Panc1 (cell line): ENCODE results near the gene LONP1. TPM values are rescaled to one million over a fixed set of nuclear protein-coding genes. Genes with fewer than 3 reads are reported as not detected.

ENCODE experiments used
- ATAC-seq: fragments of 200-7000 bp; cut with Tn5 transposase; 2 replicates; pipeline ENCODE4 v1.9.1; 2020; ENCODE audit warnings: mild to moderate bottlenecking, moderate library complexity
- BruUV-seq: library from RNA; stranded (reverse); fragments of 400-500 nt; replicated peaks from 2 replicates; lab custom pipeline; 2021; lab: Mats Ljungman, UMichigan
- CTCF ChIA-PET: fragments of 300-600 bp; sonication (Branson Sonifier 250); formaldehyde crosslinking; loops from one replicate; lab custom pipeline; 2022; ENCODE audit warnings: antibody characterized with exemption; lab: Charles Lee
- POLR2A ChIA-PET: fragments of 300-600 bp; sonication (Branson Sonifier 250); formaldehyde crosslinking; loops from one replicate; lab custom pipeline; 2022; ENCODE audit warnings: antibody characterized with exemption; lab: Charles Lee
- DNase-seq: peaks from one replicate; pipeline ENCODE4 v3.0.0-alpha.2; 2010; ENCODE audit warnings: low read depth, low spot score
- H3K27ac ChIP-seq: 2 replicates; pipeline ENCODE4 v1.5.1; 2011; ENCODE audit warnings: mild to moderate bottlenecking, low read length, inconsistent platforms
- H3K27me3 ChIP-seq: fragments of 200-500 bp; sonication (Bioruptor generic); 2 replicates; pipeline ENCODE4 v1.6.0; 2014; ENCODE audit warnings: low read length, inconsistent platforms; ENCODE audit not compliant: control insufficient read depth, insufficient read depth
- H3K36me3 ChIP-seq: fragments of 200-500 bp; sonication (Bioruptor generic); 2 replicates; pipeline ENCODE4 v1.5.1; 2014; ENCODE audit warnings: inconsistent platforms, mild to moderate bottlenecking, low read length, moderate library complexity; ENCODE audit not compliant: control insufficient read depth, insufficient read depth
- H3K4me1 ChIP-seq: 2 replicates; pipeline ENCODE4 v1.5.1; 2011; ENCODE audit warnings: inconsistent platforms, mild to moderate bottlenecking, low read length, moderate library complexity; ENCODE audit not compliant: control insufficient read depth, insufficient read depth
- H3K4me3 ChIP-seq, 2 experiments: 2 replicates each; pipeline ENCODE4 v1.5.1; 2011 to 2012; ENCODE audit warnings: low read depth in 2 of 2, low read length in 2 of 2, mild to moderate bottlenecking in 2 of 2, inconsistent platforms in 1 of 2, moderate library complexity in 1 of 2
- H3K9me3 ChIP-seq: fragments of 200-500 bp; sonication (Bioruptor generic); 2 replicates; pipeline ENCODE4 v1.5.1; 2014; ENCODE audit warnings: low read depth, mild to moderate bottlenecking, inconsistent platforms, low read length, moderate library complexity; ENCODE audit not compliant: control insufficient read depth, insufficient read depth
- CTCF ChIP-seq: fragments of 450-650 bp; IDR thresholded peaks from 2 replicates; pipeline ENCODE4 v1.5.1; 2017; ENCODE audit warnings: mild to moderate bottlenecking
- POLR2AphosphoS5 ChIP-seq: IDR thresholded peaks from 2 replicates; pipeline ENCODE4 v1.6.1; 2012; ENCODE audit warnings: mild to moderate bottlenecking, low read depth, low read length, moderate library complexity
- REST ChIP-seq, 2 experiments: IDR thresholded peaks; 2 replicates each; pipeline ENCODE4 v1.6.1; 2011 to 2012; ENCODE audit warnings: low read depth in 2 of 2, control low read depth in 1 of 2, low read length in 1 of 2, mild to moderate bottlenecking in 1 of 2, moderate library complexity in 1 of 2; ENCODE audit not compliant: insufficient read depth in 1 of 2
- SIN3A ChIP-seq: IDR thresholded peaks from 2 replicates; pipeline ENCODE4 v1.6.1; 2012; ENCODE audit warnings: low read depth, mild to moderate bottlenecking, low read length, moderate library complexity, borderline replicate concordance; ENCODE audit not compliant: insufficient read depth
- TCF7L2 ChIP-seq: IDR thresholded peaks from 2 replicates; pipeline ENCODE4 v1.6.1; 2011; ENCODE audit warnings: mild to moderate bottlenecking, low read depth, low read length, inconsistent platforms
- in situ Hi-C: cut with HindIII; loops from 2 replicates; pipeline ENCODE4 v1.10.0; 2016; ENCODE audit warnings: low sequenced_read_pairs, low pct_unique_long_range_greater_than_20kb
- intact Hi-C: fragments of 100-400 bp; cut with micrococcal nuclease; formaldehyde crosslinking; loops from one replicate; pipeline ENCODE4 v1.10.0; 2022; ENCODE audit not compliant: unreplicated experiment
- total RNA-seq: library from RNA; stranded (reverse); gene quantifications from one replicate; pipeline ENCODE4 v1.2.1, GENCODE V29; 2021; ENCODE audit not compliant: unreplicated experiment

The LONP1 gene
- total RNA-seq, 1 experiment from 2014 or later: 93.0 TPM

- H3K27ac ChIP-seq: peak overlapping the region; percentile 90
- ChIA-PET CTCF (no interaction called here), POLR2A (interaction anchor here (0.6 kb wide), 1 partner anchor 109 kb away, joined by 6 read pairs; no protein-coding TSS in a partner anchor)
- H3K4me1 ChIP-seq: peaks cover 12% of the 10 kb centered on the region
- H3K36me3 ChIP-seq: peaks cover 7% of the 10 kb centered on the region; the same call in 1 of the 2 replicates
- H3K9me3 ChIP-seq: no peaks in the 10 kb centered on the region
- no TSS peak for BruUV-seq
- H3K4me3 ChIP-seq: peak overlapping the region in 1 of 2 experiments; percentile 82; a peak in 1 of 4 replicates
- in situ Hi-C loops: no loop called here
- no peaks in the 10 kb centered on the region for H3K27me3 ChIP-seq
- intact Hi-C loops: loop anchor here (10.0 kb wide), 1 partner anchor 102 kb away; the partner anchor contains the start of gene DUS3L
- ATAC-seq: peak; percentile 0; the same call in 1 of the 2 replicates
- no peak for TF ChIP-seq REST (IDR thresholded peaks at IDR 0.05; ENCODE audit: insufficient read depth in 1 of 2, low read depth in 2 of 2, low read length in 1 of 2)
- TF ChIP-seq CTCF: no peak
- no peak for TF ChIP-seq TCF7L2
- TF ChIP-seq SIN3A: no peak
- TF ChIP-seq POLR2AphosphoS5: no peak
- no peak for DNase-seq
Observed at GRCh38 chr19:5692723-5693194, 27.2 kb downstream of the LONP1 start.

GRCh38 chr19:5691822-5692722, 27.9 kb downstream of the LONP1 start:
- H3K9me3 ChIP-seq: no peaks in the 10 kb centered on the region
- intact Hi-C loops: loop anchor here (10.0 kb wide), 1 partner anchor 103 kb away; the partner anchor contains the start of gene DUS3L
- peaks cover 7% of the 10 kb centered on the region; the same call in 1 of the 2 replicates for H3K36me3 ChIP-seq
- TF ChIP-seq POLR2AphosphoS5: no peak
- peak; percentile 50; the same call in 1 of the 2 replicates for TF ChIP-seq SIN3A
- in situ Hi-C loops: no loop called here
- H3K4me1 ChIP-seq: peaks cover 12% of the 10 kb centered on the region
- no peaks in the 10 kb centered on the region for H3K27me3 ChIP-seq
- DNase-seq (no peak), ATAC-seq (no peak)
- ChIA-PET CTCF (no interaction called here), POLR2A (interaction anchor here (0.6 kb wide), 2 partner anchors 96 to 110 kb away, joined by 6 to 7 read pairs; no protein-coding TSS in a partner anchor)
- H3K4me3 ChIP-seq: peak overlapping the region; percentile 82 to 89
- H3K27ac ChIP-seq: peak overlapping the region; percentile 90
- BruUV-seq: no TSS peak
